ENCODE measurements around the gene MAPT.
"Not testable (repeated sequence)": the region's sequence is repeated elsewhere in the genome, so short reads cannot be mapped to it uniquely, and the experiment has no call there.

MAPT gene

GRCh38 chr17:46008591-46008990, 114.2 kb downstream of the MAPT start:
- DNase-seq (ENCODE audit: low spot score) = no peak

DNA sequence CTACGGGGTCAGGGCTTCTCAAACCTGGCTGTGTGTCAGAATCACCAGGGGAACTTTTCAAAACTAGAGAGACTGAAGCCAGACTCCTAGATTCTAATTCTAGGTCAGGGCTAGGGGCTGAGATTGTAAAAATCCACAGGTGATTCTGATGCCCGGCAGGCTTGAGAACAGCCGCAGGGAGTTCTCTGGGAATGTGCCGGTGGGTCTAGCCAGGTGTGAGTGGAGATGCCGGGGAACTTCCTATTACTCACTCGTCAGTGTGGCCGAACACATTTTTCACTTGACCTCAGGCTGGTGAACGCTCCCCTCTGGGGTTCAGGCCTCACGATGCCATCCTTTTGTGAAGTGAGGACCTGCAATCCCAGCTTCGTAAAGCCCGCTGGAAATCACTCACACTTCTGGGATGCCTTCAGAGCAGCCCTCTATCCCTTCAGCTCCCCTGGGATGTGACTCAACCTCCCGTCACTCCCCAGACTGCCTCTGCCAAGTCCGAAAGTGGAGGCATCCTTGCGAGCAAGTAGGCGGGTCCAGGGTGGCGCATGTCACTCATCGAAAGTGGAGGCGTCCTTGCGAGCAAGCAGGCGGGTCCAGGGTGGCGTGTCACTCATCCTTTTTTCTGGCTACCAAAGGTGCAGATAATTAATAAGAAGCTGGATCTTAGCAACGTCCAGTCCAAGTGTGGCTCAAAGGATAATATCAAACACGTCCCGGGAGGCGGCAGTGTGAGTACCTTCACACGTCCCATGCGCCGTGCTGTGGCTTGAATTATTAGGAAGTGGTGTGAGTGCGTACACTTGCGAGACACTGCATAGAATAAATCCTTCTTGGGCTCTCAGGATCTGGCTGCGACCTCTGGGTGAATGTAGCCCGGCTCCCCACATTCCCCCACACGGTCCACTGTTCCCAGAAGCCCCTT, 115.6 kb downstream of the MAPT start:
- no peak for DNase-seq (ENCODE audit: low spot score)

GRCh38 chr17:46010597-46011186, 116.3 kb downstream of the MAPT start:
- DNase-seq (ENCODE audit: low spot score) = no peak

DNA sequence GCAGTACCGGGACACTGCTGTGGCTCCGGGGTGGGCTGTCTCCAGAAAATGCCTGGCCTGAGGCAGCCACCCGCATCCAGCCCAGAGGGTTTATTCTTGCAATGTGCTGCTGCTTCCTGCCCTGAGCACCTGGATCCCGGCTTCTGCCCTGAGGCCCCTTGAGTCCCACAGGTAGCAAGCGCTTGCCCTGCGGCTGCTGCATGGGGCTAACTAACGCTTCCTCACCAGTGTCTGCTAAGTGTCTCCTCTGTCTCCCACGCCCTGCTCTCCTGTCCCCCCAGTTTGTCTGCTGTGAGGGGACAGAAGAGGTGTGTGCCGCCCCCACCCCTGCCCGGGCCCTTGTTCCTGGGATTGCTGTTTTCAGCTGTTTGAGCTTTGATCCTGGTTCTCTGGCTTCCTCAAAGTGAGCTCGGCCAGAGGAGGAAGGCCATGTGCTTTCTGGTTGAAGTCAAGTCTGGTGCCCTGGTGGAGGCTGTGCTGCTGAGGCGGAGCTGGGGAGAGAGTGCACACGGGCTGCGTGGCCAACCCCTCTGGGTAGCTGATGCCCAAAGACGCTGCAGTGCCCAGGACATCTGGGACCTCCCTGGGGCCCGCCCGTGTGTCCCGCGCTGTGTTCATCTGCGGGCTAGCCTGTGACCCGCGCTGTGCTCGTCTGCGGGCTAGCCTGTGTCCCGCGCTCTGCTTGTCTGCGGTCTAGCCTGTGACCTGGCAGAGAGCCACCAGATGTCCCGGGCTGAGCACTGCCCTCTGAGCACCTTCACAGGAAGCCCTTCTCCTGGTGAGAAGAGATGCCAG, 117.6 kb downstream of the MAPT start:
- DNase-seq (ENCODE audit: low spot score) = no peak

DNA sequence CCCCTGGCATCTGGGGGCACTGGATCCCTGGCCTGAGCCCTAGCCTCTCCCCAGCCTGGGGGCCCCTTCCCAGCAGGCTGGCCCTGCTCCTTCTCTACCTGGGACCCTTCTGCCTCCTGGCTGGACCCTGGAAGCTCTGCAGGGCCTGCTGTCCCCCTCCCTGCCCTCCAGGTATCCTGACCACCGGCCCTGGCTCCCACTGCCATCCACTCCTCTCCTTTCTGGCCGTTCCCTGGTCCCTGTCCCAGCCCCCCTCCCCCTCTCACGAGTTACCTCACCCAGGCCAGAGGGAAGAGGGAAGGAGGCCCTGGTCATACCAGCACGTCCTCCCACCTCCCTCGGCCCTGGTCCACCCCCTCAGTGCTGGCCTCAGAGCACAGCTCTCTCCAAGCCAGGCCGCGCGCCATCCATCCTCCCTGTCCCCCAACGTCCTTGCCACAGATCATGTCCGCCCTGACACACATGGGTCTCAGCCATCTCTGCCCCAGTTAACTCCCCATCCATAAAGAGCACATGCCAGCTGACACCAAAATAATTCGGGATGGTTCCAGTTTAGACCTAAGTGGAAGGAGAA, 118.2 kb downstream of the MAPT start:
- DNase-seq (ENCODE audit: low spot score) = no peak

- no peak for DNase-seq (ENCODE audit: low spot score)
Measured at GRCh38 chr17:46013127-46013501, 118.8 kb downstream of the MAPT start.

GRCh38 chr17:46013502-46014165, 119.3 kb downstream of the MAPT start:
- no peak for DNase-seq (ENCODE audit: low spot score)

GRCh38 chr17:46019408-46019925, 125.1 kb downstream of the MAPT start:
- DNase-seq (ENCODE audit: low spot score) = not testable (repeated sequence)

GRCh38 chr17:46020023-46020761, 125.8 kb downstream of the MAPT start:
- no peak for DNase-seq (ENCODE audit: low spot score)

DNA sequence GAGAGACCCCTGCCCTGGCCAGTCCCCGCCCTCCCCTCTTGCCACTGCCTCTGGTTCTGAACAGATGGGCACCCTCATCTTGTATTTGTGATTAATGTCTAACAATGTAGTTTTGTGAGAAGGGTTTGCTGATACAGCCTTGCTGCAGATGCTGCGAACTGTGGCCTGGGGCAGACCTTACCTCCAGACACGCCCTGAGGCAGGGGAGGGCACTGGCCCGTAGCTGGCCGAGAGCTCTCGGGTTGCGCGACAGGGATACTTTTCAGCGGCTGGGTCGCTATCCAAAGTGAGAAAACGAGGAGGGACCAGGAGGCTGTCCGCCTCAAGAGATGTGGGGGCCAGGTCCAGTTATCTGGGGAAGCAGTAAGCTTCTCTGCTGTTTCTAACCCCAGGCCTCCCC, 126.6 kb downstream of the MAPT start:
- no peak for DNase-seq (ENCODE audit: low spot score)

DNA sequence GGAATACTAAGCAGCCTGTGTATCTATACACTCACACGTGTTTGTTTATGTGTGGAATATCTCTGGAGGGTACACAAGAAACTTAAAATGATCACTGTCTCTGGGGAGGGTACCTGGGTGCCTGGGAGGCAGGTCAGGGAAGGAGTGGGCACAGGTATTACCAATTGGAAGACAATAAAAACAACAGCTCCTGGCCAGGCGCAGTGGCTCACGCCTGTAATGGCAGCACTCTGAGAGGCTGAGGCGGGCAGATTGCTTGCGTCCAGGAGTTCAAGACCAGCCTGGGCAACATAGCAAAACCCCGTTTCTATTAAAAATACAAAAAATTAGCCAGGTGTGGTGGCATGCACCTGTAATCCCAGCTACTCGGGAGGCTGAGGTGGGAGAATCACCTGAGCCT, 129.0 kb downstream of the MAPT start:
- not testable (repeated sequence) for DNase-seq (ENCODE audit: low spot score)

DNA sequence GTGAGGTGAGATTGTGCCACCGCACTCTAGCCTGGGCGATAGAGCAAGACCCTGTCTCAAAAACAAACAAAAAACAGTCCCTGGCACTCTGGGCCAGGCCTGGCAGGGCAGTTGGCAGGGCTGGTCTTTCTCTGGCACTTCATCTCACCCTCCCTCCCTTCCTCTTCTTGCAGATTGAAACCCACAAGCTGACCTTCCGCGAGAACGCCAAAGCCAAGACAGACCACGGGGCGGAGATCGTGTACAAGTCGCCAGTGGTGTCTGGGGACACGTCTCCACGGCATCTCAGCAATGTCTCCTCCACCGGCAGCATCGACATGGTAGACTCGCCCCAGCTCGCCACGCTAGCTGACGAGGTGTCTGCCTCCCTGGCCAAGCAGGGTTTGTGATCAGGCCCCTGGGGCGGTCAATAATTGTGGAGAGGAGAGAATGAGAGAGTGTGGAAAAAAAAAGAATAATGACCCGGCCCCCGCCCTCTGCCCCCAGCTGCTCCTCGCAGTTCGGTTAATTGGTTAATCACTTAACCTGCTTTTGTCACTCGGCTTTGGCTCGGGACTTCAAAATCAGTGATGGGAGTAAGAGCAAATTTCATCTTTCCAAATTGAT, 129.5 kb downstream of the MAPT start:
- no peak for DNase-seq (ENCODE audit: low spot score)

DNA sequence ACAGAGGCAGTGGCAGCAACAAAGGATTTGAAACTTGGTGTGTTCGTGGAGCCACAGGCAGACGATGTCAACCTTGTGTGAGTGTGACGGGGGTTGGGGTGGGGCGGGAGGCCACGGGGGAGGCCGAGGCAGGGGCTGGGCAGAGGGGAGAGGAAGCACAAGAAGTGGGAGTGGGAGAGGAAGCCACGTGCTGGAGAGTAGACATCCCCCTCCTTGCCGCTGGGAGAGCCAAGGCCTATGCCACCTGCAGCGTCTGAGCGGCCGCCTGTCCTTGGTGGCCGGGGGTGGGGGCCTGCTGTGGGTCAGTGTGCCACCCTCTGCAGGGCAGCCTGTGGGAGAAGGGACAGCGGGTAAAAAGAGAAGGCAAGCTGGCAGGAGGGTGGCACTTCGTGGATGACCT, 130.2 kb downstream of the MAPT start:
- DNase-seq (ENCODE audit: low spot score) = no peak

DNA sequence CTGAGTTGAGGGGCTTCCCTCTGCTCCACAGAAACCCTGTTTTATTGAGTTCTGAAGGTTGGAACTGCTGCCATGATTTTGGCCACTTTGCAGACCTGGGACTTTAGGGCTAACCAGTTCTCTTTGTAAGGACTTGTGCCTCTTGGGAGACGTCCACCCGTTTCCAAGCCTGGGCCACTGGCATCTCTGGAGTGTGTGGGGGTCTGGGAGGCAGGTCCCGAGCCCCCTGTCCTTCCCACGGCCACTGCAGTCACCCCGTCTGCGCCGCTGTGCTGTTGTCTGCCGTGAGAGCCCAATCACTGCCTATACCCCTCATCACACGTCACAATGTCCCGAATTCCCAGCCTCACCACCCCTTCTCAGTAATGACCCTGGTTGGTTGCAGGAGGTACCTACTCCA, 130.7 kb downstream of the MAPT start:
- DNase-seq (ENCODE audit: low spot score) = no peak

GRCh38 chr17:46025510-46026165, 131.3 kb downstream of the MAPT start:
- no peak for DNase-seq (ENCODE audit: low spot score)

GRCh38 chr17:46026166-46027047, 132.1 kb downstream of the MAPT start:
- DNase-seq (ENCODE audit: low spot score) = no peak

- DNase-seq (ENCODE audit: low spot score) = no peak
Measured at GRCh38 chr17:46027048-46027975, 133.0 kb downstream of the MAPT start.

GRCh38 chr17:46027976-46028325, 133.6 kb downstream of the MAPT start:
- DNase-seq (ENCODE audit: low spot score) = no peak
